NCI-H1092 treated with DMSO at 0.1 percent for 48 hours (cell line): ENCODE results near the gene BAHCC1.

Experiments
- DNase-seq: peaks from one replicate; lab custom pipeline; 2025; lab: John Stamatoyannopoulos, UW

The BAHCC1 gene

DNA sequence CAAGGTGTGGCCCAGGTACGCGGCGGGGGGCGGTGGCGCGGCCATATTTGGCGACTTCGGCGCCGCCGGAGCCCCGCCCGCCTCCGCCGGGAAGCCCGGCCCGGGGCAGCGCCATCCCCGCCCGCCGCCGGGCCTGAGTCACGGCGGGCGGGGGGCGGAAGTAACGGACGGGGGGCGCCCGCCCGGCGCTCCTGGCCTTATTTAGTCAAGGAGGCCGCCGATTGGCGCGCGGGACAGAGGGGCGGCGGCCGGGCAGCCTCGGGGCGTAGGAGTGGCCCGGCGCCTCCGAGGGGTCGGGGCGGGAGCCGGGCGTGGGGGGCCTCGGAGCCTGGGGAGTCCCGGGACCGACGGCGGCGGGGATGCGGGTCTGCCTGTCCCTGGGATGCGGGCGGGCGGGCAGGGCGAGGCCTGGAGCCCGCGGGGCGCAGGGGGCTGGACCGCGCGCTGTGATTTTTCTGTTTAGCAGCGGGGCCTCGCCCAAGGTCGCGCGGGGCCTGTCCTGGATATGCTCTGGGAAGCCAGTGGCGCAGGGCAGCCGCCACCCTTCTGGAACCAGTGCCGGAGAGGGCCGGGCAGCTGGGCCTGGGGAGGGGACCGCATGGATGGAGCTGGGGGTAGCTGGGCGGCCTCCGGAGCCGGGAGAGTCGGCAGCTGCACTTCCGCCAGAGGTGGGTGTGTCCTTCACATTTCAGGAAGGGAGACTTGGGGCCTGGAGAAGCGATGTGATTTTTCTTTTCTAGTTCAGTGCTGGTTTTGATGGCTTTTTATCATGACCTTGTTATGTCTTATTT lies 119.7 kb downstream of the BAHCC1 start:
- DNase-seq, result peak; percentile 34

DNA sequence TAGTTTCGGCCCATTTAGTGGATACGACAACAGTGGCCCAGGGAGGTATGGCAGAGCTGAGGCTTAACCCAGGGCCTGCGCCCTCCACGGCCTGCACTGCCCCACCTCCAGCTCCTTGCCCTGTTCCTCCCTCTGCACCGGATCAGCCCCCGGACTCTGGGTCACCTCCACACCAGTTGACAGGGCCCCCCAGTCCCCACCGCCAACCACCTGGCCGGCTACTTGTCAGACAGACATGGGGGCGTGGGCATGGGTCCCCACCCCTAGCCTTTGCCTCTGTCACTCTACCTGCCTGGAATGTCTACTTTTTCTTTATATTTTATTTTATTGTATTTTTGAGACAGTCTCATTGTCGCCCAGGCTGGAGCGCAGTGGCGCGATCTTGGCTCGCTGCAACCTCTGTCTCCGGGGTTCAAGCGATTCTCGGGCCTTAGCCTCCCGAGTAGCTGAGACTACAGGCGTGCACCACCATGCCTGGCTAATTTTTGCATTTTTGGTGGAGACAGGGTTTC lies 120.3 kb downstream of the BAHCC1 start:
- no peak for DNase-seq
